K562 (cell line): ENCODE results near the gene PSRC1. TPM values are rescaled to one million over a fixed set of nuclear protein-coding genes. Genes with fewer than 3 reads are reported as not detected.

ENCODE experiments used
- ATF7 ChIP-seq: fragments of 450-650 bp; IDR thresholded peaks from 2 replicates; pipeline ENCODE4 v1.7.1; 2014; ENCODE audit warnings: mild to moderate bottlenecking, moderate library complexity
- BDP1 ChIP-seq: IDR thresholded peaks from 3 replicates; pipeline ENCODE4 v1.6.1; 2011; ENCODE audit not compliant: insufficient read length, insufficient read depth
- BRF1 ChIP-seq: IDR thresholded peaks from 3 replicates; pipeline ENCODE4 v1.6.1; 2011; ENCODE audit warnings: borderline replicate concordance, mild to moderate bottlenecking; ENCODE audit not compliant: insufficient read length; ENCODE audit errors: extremely low read depth
- CCNT2 ChIP-seq: IDR thresholded peaks from 2 replicates; pipeline ENCODE4 v1.6.1; 2011; ENCODE audit warnings: borderline replicate concordance, low read depth, mild to moderate bottlenecking, moderate library complexity, mixed read lengths, low read length; ENCODE audit not compliant: insufficient read length; ENCODE audit errors: extremely low read depth
- DACH1 ChIP-seq: fragments of 450-650 bp; IDR thresholded peaks from 2 replicates; pipeline ENCODE4 v1.6.1; 2018; ENCODE audit not compliant: partially characterized antibody
- ELF4 ChIP-seq: fragments of 450-650 bp; formaldehyde crosslinking; IDR thresholded peaks from 2 replicates; pipeline ENCODE4 v1.4.0; 2022; ENCODE audit warnings: missing genetic modification characterization
- HMBOX1 ChIP-seq: sonication (generic); IDR thresholded peaks from 2 replicates; pipeline ENCODE4 v1.6.1; 2016
- MAFF ChIP-seq: IDR thresholded peaks from 2 replicates; pipeline ENCODE4 v1.6.1; 2012; ENCODE audit warnings: low read length, improper control_type of control experiment
- MBD2 ChIP-seq: sonication (generic); IDR thresholded peaks from 2 replicates; pipeline ENCODE4 v1.6.1; 2016; ENCODE audit warnings: low read depth, borderline replicate concordance
- MYNN ChIP-seq, 2 experiments: sonication (generic); formaldehyde crosslinking in 1 of 2; IDR thresholded peaks; 2 replicates each; pipeline versions ENCODE4 v1.5.0 to v1.6.1; 2016 to 2020; ENCODE audit warnings: antibody characterized with exemption in 1 of 2, missing genetic modification reagents in 1 of 2
- NBN ChIP-seq: fragments of 450-650 bp; IDR thresholded peaks from 2 replicates; pipeline ENCODE4 v1.6.1; 2016; ENCODE audit warnings: low read depth, mild to moderate bottlenecking
- PKNOX1 ChIP-seq: fragments of 450-650 bp; IDR thresholded peaks from 2 replicates; pipeline ENCODE4 v1.6.1; 2016
- RCOR1 ChIP-seq, 2 experiments: IDR thresholded peaks; 2 replicates each; pipeline ENCODE4 v1.6.1; 2012; ENCODE audit warnings: low read depth in 2 of 2, low read length in 2 of 2, borderline replicate concordance in 1 of 2, improper control_type of control experiment in 1 of 2
- SOX6 ChIP-seq: fragments of 450-650 bp; IDR thresholded peaks from 2 replicates; pipeline ENCODE4 v1.6.1; 2014; ENCODE audit warnings: mild to moderate bottlenecking
- ZNF316 ChIP-seq: fragments of 450-650 bp; IDR thresholded peaks from 2 replicates; pipeline ENCODE4 v1.6.1; 2016
- ZNF551 ChIP-seq: fragments of 250-450 bp; sonication (Bioruptor Pico); IDR thresholded peaks from 2 replicates; pipeline ENCODE4 v1.5.0; 2021; ENCODE audit warnings: mild to moderate bottlenecking, moderate library complexity
- polyA plus RNA-seq, 8 experiments: library from polyadenylated mRNA; depleted of rRNA in 4 of 8; stranded (reverse) in 5 of 8; unstranded in 3 of 8; fragments of >200 nt; fragmentation: Nextera tagmentation in 2 of 8; fragmentation: Illumina TruSeq in 1 of 8; extraction: Ambion mirVana in 2 of 8; extraction: Trizol in 1 of 8; gene quantifications; 2 replicates each; pipeline versions ENCODE4 v1.2.1 to v1.2.3, GENCODE V29; 2011 to 2014; ENCODE audit warnings: inconsistent platforms in 1 of 8, missing spikeins in 1 of 8
- total RNA-seq, 7 experiments: library from RNA; depleted of rRNA in 6 of 7; stranded (reverse); fragments of >200 nt in 6 of 7; fragmentation: Illumina TruSeq in 2 of 7; extraction: Trizol in 2 of 7; gene quantifications; 2 replicates each; pipeline versions ENCODE4 v1.2.1 to v1.2.3, GENCODE V29; 2011 to 2021; ENCODE audit warnings: low replicate concordance in 1 of 7
- TF ChIP-seq, protein P1 (sequence below): sonication (generic); formaldehyde crosslinking; IDR thresholded peaks from 2 replicates; pipeline ENCODE4 v1.8.0; 2022; ENCODE audit warnings: mild to moderate bottlenecking, missing genetic modification reagents
- TF ChIP-seq, protein P2 (sequence below), 3 experiments: fragments of 200-800 bp in 1 of 3; sonication (Bioruptor generic) in 1 of 3; sonication (generic) in 1 of 3; formaldehyde crosslinking in 1 of 3; IDR thresholded peaks; 2 replicates each; pipeline versions ENCODE4 v1.6.1 to v1.8.0; 2016 to 2022; ENCODE audit warnings: mild to moderate bottlenecking in 2 of 3, missing compliant biosample characterization in 2 of 3, missing genetic modification characterization in 2 of 3, missing genetic modification reagents in 1 of 3
- TF ChIP-seq, protein P3 (sequence below), 2 experiments: fragments of 450-650 bp; conservative IDR thresholded peaks; 2 replicates each; pipeline ENCODE4 v1.6.1; 2017; ENCODE audit warnings: mild to moderate bottlenecking in 2 of 2, moderate library complexity in 2 of 2
- TF ChIP-seq, protein P4 (sequence below): fragments of 450-650 bp; IDR thresholded peaks from 2 replicates; pipeline ENCODE4 v1.6.1; 2016; ENCODE audit warnings: antibody characterized with exemption

Gene PSRC1
- total and polyA plus RNA-seq, 9 of the 15 experiments (the other 6 are each of a cell fraction or from before 2014, with no cell fraction given): 6.5 to 65.2 (median 39.3) TPM

GRCh38 chr1:109307274-109308021 lies 24.5 kb upstream of the PSRC1 start (continued):
- TF ChIP-seq, protein P1, sequence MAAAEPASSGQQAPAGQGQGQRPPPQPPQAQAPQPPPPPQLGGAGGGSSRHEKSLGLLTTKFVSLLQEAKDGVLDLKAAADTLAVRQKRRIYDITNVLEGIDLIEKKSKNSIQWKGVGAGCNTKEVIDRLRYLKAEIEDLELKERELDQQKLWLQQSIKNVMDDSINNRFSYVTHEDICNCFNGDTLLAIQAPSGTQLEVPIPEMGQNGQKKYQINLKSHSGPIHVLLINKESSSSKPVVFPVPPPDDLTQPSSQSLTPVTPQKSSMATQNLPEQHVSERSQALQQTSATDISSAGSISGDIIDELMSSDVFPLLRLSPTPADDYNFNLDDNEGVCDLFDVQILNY (CRISPR knock-in tag): peak; percentile 60; the same call in 1 of the 2 replicates
- TF ChIP-seq SOX6 (peak; percentile 76), NBN (0 out of 2 replicates have a peak, but pooled peaks have one; percentile 32), MYNN (IDR thresholded peaks at IDR 0.05) (peak; percentile 96), MYNN (CRISPR knock-in tag; IDR thresholded peaks at IDR 0.05) (no peak), HMBOX1 (peak; percentile 91), DACH1 (peak; percentile 77), RCOR1 (IDR thresholded peaks at IDR 0.05; ENCODE audit: borderline replicate concordance in 1 of 2, low read depth in 2 of 2, low read length in 2 of 2) (peak; percentile 3 to 85; a peak in 2 of 4 replicates), MBD2 (0 out of 2 replicates have a peak, but pooled peaks have one; percentile 44), BRF1 (no peak), BDP1 (no peak), ATF7 (peak; percentile 52; the same call in 1 of the 2 replicates), ELF4 (no peak), ZNF316 (peak; percentile 78), CCNT2 (peak; percentile 74), MAFF (peak; percentile 5; the same call in 1 of the 2 replicates), PKNOX1 (peak; percentile 91), ZNF551 (no peak)
- TF ChIP-seq, protein P2, sequence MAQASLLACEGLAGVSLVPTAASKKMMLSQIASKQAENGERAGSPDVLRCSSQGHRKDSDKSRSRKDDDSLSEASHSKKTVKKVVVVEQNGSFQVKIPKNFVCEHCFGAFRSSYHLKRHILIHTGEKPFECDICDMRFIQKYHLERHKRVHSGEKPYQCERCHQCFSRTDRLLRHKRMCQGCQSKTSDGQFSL (CRISPR knock-in tag; IDR thresholded peaks at IDR 0.05): no peak
- TF ChIP-seq, protein P2 (tag; IDR thresholded peaks at IDR 0.05): no peak
- TF ChIP-seq, protein P3, sequence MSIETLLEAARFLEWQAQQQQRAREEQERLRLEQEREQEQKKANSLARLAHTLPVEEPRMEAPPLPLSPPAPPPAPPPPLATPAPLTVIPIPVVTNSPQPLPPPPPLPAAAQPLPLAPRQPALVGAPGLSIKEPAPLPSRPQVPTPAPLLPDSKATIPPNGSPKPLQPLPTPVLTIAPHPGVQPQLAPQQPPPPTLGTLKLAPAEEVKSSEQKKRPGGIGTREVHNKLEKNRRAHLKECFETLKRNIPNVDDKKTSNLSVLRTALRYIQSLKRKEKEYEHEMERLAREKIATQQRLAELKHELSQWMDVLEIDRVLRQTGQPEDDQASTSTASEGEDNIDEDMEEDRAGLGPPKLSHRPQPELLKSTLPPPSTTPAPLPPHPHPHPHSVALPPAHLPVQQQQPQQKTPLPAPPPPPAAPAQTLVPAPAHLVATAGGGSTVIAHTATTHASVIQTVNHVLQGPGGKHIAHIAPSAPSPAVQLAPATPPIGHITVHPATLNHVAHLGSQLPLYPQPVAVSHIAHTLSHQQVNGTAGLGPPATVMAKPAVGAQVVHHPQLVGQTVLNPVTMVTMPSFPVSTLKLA (conservative IDR thresholded peaks at IDR 0.05): peak in 1 of 2 experiments; percentile 59; a peak in 2 of 4 replicates
- TF ChIP-seq, protein P4, sequence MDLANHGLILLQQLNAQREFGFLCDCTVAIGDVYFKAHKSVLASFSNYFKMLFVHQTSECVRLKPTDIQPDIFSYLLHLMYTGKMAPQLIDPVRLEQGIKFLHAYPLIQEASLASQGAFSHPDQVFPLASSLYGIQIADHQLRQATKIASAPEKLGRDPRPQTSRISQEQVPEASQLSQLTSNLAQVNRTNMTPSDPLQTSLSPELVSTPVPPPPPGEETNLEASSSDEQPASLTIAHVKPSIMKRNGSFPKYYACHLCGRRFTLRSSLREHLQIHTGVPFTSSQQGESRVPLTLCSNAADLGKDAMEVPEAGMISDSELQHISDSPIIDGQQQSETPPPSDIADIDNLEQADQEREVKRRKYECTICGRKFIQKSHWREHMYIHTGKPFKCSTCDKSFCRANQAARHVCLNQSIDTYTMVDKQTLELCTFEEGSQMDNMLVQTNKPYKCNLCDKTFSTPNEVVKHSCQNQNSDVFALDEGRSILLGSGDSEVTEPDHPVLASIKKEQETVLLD: peak; percentile 80; the same call in 1 of the 2 replicates
